GM18858 (cell line): ENCODE data around the gene ZNF30.
"Not testable (repeated sequence)": the region's sequence is repeated elsewhere in the genome, so short reads cannot be mapped to it uniquely, and the experiment has no call there.

Experiments
- ATAC-seq: cut with Tn5 transposase; IDR thresholded peaks from one replicate; pipeline ENCODE4 v1.9.1; 2021; ENCODE audit not compliant: unreplicated experiment

The ZNF30 gene

DNA sequence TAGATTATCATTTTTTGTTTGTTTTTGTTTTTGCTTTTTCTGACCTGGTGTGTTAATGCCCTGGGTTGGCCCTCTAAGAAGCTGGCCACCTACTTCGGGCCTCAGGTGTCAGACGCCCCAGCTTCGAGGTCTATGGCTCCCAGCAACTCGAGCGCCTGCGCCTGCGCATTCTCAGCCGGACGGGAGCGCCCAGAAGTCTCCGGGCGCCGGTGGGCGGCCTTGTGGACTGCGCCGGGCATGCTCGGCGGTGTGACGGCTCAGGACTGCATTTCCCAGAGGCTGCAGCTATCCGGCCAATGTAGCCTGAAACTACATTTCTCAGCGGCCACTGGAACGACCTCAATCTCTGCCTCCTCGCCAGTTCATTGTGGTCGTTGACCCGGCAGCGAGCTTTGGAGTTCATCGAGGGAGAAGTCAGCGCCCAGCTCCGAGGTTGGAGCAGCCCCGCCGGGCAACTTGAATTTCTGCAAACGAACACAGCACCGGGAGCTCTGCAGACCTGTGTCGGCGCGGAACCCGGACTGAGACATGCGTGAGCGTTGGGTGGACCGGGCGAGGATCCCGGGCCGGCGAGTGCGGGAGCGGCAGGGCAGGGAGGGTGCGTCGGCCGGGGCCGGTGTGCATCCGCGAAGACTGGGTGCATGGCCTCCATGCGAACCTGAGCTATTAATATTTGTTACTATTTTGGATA lies at the start of gene ZNF30:
Gene ZNF30, plus strand, starts transcription at position 219 of the 691 bp plus-strand sequence. CDS start 3,045 bp downstream, outside the sequence.
- peak; percentile 81 for ATAC-seq

DNA sequence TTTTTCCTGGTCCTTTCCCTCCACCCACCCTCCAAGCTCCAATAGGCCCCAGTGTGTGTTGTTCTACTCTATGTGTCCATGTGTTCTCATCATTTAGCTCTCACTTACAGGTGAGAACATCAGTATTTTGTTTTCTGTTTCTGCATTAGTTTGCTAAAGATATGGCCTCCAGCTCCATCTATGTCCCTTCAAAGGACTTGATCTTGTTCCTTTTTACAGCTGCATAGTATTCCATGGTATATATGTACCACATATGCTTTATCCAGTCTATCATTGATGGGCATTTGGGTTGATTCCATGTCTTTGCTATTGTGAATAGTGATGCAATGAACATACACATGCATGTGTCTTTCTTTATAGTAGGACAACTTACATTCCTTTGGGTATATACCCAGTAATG lies 47.1 kb upstream of the ZNF30 start:
- ATAC-seq = no peak

DNA sequence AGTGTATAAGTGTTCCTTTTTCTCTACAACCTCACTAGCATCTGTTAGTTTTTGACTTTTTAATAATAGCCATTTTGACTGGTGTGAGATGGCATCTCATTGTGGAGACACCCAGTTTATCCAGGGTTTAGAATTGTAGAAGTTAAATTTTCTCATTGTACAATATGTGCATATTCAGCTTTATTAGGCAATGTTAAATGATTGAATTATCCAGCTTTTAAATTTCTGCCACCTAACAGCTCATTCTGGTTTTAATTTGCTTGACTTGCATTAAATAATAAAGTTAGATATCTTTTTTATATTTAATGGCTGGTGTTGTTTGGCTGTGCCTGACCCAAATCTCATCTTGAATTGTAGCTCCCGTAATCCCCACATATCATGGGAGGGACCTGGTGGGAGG lies 46.7 kb upstream of the ZNF30 start:
- ATAC-seq = no peak

DNA sequence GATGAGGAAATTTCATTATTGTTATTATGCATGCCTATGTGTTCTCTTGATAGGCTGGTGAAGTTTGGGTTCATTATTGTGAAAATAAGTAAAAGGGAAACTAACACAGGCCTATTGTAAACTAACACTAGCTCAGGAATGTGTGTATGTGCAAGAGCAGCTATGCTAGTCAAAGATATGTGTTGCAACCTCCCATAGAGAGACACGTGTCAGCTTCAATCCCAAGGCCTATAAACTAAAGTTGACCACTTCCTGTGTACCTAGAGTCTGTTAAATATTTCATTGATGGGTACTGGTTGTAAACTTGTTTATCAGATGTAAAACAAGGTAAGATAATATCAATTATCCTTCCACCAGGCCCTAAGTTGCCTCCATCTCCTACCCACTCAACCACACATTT lies 44.7 kb upstream of the ZNF30 start:
- no peak for ATAC-seq

DNA sequence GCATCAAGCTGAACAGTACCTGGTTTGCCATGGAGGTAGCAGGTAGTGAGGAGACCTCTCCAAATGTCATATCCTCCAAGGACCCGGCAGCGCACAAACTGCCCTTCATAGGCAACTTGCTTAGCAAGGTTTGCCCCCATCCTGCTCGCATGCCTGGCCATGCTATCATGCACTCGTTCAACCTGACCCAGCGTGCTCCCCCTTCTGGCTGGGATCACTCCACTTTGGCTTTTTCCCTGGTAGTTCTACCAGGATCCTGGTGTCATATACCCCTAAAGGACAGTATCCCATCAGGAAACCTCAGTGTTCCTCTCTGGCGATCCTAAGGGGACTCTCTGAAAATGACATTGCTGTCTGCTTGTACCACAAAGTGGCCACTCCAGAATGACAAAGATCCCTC lies 38.6 kb upstream of the ZNF30 start:
- ATAC-seq = no peak

DNA sequence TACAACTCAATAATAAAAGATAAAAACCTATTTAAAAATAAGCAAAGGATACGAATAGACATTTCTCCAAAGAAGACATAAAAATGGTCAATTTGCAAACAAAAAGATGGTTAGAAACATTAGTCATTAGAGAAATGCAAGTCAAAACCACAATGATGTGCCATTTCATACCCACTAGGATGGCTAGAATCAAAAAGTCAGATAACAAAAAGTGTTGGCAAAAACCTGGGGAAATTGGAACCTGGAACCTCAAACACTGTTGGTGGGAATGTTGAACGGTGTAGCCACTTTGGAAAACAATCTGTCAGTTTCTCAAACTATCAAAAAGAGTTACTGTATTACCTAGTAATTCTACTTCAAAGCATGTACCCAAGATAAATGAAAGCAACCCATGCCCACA lies 26.5 kb upstream of the ZNF30 start:
- ATAC-seq = no peak

DNA sequence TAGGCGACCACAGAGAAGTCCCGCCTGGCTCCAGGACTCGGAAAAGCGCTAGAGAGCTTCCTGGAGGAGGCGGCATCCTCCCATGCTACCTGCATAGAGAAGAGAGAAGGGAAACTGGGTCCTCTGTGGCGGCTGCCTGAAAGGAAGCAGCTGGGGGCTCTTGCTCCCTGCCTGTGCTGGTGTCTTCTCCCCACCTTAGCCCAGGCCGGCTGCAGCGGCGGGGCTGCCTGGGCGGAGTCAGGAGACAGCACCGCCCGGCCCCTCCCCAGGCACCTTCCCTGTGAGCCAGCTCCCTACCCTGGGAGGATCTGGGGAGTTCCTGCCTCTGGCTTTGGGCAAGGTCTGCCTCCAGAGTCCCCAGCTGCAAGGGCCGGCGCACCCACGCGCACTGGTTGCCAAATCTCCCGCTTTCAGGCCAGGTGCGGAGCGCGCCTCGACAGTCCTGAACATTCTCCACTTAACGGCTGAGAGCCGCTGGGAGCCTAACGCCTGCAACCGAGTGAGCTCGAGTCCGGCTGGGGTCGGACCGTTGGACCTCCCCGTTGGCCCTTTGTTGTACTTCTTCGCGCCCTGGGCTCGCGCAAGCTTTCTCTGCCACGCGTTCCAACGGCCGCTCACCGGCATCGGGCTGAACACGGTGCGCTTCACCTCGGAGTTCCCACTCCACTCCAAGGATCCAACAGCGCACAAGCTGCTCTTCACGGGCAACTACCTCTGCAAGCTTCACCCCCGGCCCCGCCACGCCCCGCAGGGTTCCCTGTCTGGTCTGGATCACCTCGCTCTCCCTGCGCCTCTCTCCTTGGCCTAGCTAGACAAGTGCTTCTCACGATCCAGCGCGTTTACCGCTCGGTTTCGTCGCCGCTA lies 21.8 kb upstream of the ZNF30 start:
- no peak for ATAC-seq

DNA sequence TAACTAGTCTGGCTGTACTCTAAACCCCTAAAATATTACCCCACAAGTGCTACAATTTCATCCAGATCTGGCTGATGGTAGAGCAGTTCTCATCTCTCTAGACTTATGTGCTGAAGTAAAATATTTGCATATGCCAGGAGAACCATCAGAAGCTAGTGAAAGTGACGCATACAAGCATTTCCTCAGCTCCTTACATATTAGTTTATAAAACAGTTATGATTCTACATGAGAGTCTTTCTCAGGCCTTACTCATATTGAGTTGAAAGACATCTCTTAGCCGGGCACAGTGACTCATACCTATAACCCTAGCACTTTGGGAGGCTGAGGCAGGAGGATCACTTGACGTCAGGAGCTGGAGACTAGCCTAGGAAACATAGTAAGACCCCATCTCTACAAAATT lies 15.9 kb upstream of the ZNF30 start:
- no peak for ATAC-seq

DNA sequence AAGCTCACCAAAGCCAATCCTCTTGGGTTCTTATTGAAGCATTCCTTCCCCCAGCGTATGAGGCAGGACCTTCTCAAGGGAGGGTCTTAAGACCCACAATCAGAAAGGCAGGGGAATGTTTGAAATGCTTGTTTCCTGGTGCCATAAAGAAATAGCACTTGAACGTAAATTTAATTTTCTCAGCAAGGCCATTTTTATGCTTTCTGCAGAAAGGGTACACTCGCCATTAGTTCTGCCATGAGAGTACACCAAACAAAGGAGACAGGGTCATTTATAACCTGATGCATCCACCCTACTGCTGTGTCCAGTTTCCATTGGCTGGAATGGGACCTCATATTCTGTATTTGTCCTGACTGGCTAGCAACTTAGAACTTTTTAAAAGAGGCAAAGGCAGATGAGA lies 9.6 kb upstream of the ZNF30 start:
- not testable (repeated sequence) for ATAC-seq

DNA sequence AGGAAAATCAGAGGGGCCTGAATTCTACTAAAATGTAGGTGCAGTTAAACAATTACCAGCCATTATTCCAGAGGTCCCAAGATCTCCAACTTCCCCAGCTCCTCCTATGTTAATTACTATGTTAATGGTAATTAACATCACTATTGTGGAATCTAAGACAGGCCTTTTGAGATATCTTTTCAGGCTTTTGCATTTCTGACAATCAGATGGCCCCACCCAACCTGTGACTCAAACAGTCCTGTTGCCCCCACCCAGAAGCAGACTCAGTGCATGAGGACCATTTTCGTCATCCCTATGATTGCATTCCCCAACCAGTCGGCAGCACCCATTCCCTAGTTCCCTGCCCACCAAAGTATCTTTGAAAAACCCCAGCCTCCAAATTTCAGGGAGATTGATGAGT lies 8.5 kb upstream of the ZNF30 start:
- no peak for ATAC-seq

DNA sequence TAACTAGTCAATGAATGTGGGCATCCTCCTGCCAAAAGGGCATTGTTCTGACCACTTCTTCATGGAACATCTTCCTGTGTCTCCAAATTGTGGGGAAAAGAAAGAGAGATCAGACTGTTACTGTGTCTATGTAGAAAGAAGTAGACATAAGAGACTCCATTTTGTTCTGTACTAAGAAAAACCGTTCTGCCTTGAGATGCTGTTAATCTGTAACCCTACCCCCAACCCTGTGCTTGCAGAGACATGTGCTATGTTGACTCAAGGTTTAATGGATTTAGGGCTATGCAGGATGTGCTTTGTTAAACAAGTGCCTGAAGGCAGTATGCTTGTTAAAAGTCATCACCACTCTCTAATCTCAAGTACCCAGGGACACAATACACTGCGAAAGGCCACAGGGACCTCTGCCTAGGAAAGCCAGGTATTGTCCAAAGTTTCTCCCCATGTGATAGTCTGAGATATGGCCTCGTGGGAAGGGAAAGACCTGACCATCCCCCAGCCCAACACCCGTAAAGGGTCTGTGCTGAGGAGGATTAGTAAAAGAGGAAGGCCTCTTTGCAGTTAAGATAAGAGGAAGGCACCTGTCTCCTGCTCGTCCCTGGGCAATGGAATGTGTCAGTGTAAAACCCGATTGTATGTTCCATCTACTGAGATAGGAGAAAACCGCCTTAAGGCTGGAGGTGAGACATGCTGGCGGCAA lies 6.5 kb upstream of the ZNF30 start:
- ATAC-seq = not testable (repeated sequence)

DNA sequence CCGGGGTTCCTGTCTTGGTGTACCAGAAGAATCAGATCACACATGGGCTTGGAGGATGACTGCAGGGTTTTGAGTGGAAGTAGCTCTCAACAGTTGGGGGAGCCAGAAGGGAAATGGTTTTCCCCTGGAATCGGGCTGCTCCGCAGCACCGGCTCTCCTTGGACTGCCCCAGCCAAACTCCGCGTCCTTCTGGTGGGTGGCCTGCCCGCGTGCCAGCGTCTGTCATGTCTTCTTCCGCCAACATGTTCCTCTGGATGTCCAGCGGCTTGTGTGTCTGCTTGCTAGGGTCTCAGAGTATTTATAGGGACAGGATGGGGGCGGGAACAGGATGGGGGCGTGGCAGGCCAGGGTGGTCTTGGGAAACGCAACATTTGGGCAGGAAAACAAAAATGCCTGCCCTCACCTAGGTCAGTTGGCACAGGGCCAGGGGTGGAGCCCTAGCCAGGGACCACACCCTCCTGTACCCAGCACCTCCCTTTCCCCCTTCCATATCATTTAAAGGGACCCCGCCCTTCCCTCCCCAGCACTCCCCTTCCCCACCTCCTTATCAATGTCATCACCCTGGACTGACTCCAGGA lies 1.3 kb upstream of the ZNF30 start:
- ATAC-seq = no peak

DNA sequence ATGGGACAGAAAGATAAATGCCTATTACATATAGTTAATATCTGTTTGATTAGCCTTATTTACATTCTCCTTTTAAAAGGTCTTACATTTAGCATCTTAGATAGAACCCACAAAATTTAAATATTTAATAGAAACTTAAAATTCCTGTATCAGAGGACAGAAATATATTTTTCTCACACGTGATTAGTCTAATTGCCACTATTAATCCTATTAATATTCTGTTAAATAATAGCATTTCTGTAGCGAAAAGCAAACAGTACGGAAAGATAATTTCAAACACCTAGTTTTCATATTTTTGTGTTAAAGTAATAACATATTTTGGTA lies 380 bp upstream of the ZNF30 start:
- ATAC-seq = no peak

DNA sequence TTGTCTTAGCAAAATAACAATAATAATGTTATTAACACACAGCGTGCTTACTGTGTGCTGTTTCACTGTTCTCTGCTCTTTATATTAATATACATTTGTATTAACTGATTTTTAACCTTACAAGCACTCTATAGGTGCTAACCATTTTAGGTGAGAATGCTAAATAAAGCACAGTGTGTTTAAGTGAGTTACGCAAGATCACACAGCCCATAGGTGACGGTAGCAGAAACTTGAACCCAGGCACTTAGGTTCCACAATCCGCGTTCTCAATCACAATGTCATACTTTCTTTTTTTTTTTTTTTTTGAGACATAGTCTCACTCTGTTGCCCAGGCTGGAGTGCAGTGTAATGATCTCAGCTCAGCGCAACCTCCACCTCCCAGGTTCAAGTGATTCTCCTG lies 5.8 kb downstream of the ZNF30 start:
- ATAC-seq = no peak

DNA sequence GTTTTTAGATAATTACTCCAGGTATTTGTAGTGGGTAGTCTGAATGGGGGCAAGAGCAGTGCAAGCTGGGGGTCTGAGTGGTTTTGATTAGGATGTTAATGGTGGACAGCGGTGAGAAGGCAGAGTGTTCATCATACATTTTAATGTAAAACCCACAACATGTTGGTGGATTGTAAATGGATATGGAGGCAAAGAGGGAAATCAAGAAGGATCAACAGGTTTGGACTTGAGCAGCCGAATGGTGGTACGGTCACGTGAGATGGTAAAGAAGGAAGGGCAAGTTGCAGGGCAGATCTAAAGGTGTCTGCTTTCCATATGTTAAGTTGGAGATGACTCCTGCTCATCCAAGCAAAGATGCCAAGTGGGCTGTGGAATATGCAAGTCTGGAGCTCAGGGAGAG lies 9.5 kb downstream of the ZNF30 start:
- no peak for ATAC-seq

DNA sequence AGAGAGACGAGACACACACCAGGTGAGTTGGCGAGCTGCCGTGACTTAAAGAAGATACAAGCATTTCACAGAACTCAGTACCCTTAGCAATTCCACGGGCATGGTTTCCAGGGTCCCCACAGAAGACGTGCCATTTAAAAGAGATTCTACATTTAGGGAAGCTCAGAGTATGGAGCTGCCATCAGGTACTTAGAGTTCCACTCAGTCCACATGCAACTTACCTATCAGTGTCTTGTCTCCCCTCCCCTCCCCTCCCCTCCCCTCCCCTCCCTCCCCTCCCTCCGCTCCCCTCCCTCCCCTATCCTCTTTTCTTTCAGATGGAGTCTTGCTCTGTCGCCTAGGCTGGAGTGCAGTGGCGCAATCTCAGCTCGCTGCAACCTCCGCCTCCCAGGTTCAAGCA lies 12.2 kb downstream of the ZNF30 start:
- ATAC-seq = no peak

DNA sequence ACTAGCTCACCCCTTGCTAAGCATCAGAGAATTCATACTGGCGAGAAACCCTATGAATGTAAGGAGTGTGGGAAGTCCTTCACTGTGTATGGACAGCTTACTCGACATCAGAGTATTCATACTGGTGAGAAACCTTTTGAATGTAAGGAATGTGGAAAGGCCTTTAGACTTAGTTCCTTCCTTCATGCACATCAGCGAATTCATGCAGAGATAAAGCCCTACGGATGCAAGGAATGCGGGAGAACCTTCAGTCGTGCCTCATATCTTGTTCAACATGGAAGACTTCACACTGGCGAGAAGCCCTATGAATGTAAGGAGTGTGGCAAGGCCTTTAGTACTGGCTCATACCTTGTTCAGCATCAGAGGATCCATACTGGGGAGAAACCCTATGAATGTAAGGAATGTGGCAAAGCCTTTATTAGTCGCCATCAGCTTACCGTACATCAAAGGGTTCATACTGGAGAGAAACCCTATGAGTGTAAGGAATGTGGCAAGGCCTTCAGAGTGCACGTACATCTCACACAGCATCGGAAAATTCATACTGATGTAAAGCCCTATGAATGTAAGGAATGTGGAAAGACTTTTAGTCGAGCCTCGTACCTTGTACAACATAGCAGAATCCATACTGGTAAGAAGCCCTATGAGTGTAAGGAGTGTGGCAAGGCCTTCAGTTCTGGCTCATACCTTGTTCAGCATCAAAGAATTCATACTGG lies 17.3 kb downstream of the ZNF30 start:
- ATAC-seq = no peak

DNA sequence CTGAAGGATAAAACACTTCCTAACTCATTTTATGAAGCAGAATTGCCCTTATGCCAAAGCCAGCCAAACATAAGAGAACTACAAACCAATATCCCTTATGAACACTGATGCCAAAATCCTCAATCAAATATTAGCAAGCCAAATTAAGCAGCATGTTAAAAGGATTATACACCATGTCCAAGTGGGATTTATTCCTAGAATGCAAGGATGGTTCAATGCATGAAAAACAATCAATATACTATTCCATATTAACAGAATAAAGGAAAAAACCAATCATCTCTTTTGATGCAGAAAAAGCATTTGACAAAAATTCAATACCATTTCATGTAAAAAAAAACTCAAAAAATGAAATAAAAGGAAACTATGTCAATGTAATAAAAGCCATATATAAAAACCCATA lies 26.4 kb downstream of the ZNF30 start:
- no peak for ATAC-seq

DNA sequence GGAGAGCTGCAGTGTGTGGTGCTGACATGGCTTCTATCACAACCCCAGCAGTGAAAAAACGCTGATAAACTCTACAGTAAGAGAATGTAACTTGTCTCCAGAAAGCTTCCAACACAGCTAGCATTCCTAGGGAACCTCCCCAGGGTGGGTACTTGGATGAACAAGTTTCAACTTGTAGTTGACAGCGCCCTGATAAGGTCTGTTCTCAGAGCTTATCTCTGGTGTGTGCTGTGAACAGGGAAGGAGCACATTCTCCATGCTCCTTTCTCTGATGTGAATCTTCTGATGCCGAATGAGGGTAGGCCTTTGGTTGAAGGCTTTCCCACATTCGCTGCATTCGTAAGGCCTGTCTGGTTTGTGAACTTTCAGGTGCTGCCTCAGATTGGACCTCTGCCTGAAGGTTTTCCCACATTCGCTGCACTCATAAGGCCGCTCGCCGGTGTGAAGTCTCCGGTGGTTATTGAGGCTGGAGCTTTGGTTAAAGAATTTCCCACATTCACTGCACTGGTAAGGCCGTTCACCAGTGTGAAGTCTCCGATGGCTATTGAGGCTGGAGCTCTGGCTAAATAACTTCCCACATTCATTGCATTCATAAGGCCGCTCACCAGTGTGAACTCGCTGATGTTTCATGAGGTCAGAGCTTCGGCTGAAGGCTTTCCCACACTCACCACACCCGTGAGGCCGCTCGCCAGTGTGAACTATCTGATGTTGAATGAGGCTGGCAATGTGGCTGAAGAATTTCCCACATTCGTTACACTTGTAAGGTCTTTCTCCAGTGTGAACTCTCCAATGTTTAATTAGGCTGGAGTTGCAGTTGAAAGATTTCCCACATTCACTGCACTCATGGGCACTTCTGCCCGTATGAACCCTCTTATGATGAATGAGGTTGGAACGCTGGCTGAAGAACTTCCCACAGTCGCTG lies 31.4 kb downstream of the ZNF30 start:
- no peak for ATAC-seq

DNA sequence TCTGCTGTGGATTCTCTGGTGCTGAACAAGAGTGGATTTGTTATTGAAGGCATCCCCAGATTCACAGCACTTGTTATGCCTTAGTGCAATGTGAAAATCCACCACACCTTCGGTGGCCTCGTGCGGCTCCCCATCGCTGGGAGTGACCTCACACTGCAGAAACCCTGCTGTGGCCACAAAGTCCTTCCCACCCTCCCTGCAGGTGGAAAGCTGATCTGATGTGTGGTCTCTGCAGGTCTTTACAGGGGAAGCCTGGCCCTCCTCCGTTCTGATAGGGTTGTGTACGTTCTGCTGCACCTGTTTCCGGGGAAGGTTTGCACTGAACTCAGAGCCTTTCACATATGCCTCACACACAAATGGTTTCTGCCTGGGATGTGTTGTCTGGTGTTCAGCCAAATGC lies 32.3 kb downstream of the ZNF30 start:
- ATAC-seq = no peak
